Right lobe of liver (tissue), 4 donors: ENCODE measurements around the gene SAXO1.

Experiments
- CTCF ChIP-seq, 4 donors: fragments of 200-600 bp in 3 of 4; fragments of 450-650 bp in 1 of 4; IDR thresholded peaks; one replicate each; pipeline versions ENCODE4 v1.5.1 to v1.8.0; 2016 to 2022; ENCODE audit warnings: antibody characterized with exemption in 4 of 4, mild to moderate bottlenecking in 2 of 4
- POLR2A ChIP-seq: fragments of 450-650 bp; IDR thresholded peaks from one replicate; pipeline ENCODE4 v1.6.1; 2017; ENCODE audit warnings: antibody characterized with exemption, mild to moderate bottlenecking
- donor health status: DM: no; HTN: no; CAD: no.
- donor health status: DM: no; HTN: no; CAD: no.
- donor health status: DM: no; HTN: yes; CAD: no.

DNA sequence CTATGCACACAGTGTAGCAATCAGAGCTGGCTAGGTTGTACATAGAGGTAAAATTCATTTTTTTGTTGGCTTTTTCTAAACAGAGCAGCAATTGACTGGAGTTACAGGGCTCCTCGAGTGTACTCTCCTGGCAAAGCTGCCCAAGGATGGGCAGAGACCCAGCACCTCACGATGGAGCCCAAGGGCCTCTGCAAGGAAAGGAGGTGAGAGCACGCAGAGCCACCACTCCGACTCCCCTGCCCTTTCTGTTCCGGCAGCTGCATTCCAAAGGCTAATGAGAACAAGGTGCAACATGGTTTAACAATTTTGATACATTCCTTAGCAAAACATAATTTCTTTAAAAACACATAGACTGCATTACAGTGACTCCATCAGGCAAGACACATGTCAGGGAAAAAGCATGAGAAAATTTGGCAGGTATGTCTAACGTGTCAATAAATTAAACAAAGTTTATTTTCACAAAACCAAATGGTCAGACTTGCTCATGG lies 47.5 kb downstream of the SAXO1 start:
- TF ChIP-seq POLR2A (no peak), CTCF (IDR thresholded peaks at IDR 0.05) (no peak)
